ENCODE results near the gene CNTNAP5. TPM values are rescaled to one million over a fixed set of nuclear protein-coding genes. Genes with fewer than 3 reads are reported as not detected.

Gene CNTNAP5
- total RNA-seq, 3 donors from 2014 or later (not counting 1 experiment from before 2014, with no cell fraction given): not detected

DNA sequence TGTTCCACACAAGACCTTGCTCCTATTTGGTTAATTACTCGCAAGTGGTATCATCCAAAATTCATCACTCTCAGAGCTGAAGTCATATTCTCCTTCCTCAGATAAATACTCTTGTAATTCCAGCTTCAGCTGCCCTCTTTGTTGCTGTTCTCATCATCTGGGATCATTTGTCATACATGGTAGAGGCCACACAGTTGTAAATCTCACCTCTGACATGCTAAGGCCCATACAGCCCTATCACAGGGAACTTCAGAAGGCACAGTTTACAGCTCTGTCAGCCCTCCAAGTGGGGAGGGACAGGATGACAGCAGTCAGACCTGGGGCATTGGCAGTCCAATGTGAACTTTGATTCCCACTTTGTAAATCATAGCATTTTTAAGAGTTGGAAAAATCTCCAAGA, 399.0 kb downstream of the CNTNAP5 start:
- ATAC-seq (no peak), DNase-seq (no peak)
- Histone ChIP-seq H3K27me3 (ENCODE audit: control insufficient read depth, insufficient read depth, low read length) (no peaks in the 10 kb centered on the region), H3K4me3 (ENCODE audit: low read length) (no peak overlapping the region), H3K27ac (ENCODE audit: low read length) (no peak overlapping the region), H3K4me1 (ENCODE audit: control insufficient read depth, insufficient read depth, low read length) (no peaks in the 10 kb centered on the region), H3K9me3 (ENCODE audit: control insufficient read depth, insufficient read depth, low read length) (peaks cover 4% of the 10 kb centered on the region), H3K36me3 (ENCODE audit: control insufficient read depth, insufficient read depth, low read length) (no peaks in the 10 kb centered on the region)
- H3K9me3 Mint-ChIP-seq: peaks cover 12% of the 10 kb centered on the region in 2 donors
- WGBS (ENCODE audit: insufficient coverage): 86% methylated on average over 1 of the region's 1 CpG
- peaks cover 5% of the 10 kb centered on the region for H3K36me3 Mint-ChIP-seq
- intact Hi-C loops (cut with micrococcal nuclease): no loop called here
- no peak overlapping the region for H3K27ac Mint-ChIP-seq
- H3K4me3 Mint-ChIP-seq: no peak overlapping the region
- no peak for TF ChIP-seq CTCF (IDR thresholded peaks at IDR 0.05)
- no peaks in the 10 kb centered on the region for H3K4me1 Mint-ChIP-seq
- H3K27me3 Mint-ChIP-seq (ENCODE audit: low read depth in 2 of 2): no peaks in the 10 kb centered on the region

DNA sequence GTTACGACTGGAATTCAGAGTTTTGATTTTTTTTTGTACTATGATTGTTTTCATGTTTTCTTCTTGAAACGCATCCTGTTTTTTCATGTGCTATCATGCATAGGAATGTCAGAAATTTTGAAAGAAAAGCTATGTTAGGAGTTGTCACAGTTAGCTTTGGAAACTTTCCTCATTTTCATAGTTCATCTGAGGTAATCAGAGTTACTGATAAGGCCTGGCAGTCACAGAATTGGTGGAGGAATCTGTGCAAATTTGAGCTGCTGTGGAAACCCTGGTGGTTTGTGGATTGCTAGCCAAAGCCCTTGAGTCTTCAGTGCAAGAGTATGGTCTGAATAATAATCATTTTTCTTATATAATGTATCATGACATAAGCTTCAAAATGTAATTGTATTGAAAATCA, 401.0 kb downstream of the CNTNAP5 start:
- H3K27me3 ChIP-seq (ENCODE audit: control insufficient read depth, insufficient read depth, low read length): no peaks in the 10 kb centered on the region
- H3K9me3 Mint-ChIP-seq: peaks cover 9 to 11% of the 10 kb centered on the region in 2 donors
- TF ChIP-seq CTCF (IDR thresholded peaks at IDR 0.05): no peak
- H3K4me1 Mint-ChIP-seq: no peaks in the 10 kb centered on the region
- intact Hi-C loops (cut with micrococcal nuclease): no loop called here
- no peaks in the 10 kb centered on the region for H3K4me1 ChIP-seq (ENCODE audit: control insufficient read depth, insufficient read depth, low read length)
- H3K9me3 ChIP-seq (ENCODE audit: control insufficient read depth, insufficient read depth, low read length): peaks cover 9% of the 10 kb centered on the region
- H3K27me3 Mint-ChIP-seq (ENCODE audit: low read depth in 2 of 2): no peaks in the 10 kb centered on the region
- peaks cover 5% of the 10 kb centered on the region for H3K36me3 Mint-ChIP-seq
- H3K36me3 ChIP-seq (ENCODE audit: control insufficient read depth, insufficient read depth, low read length): no peaks in the 10 kb centered on the region
- no peak for DNase-seq
- no peak overlapping the region for H3K4me3 Mint-ChIP-seq
- H3K27ac Mint-ChIP-seq: no peak overlapping the region
- H3K4me3 ChIP-seq (ENCODE audit: low read length): no peak overlapping the region
- no peak for ATAC-seq
- WGBS (ENCODE audit: insufficient coverage): 90% methylated on average over 2 of the region's 2 CpGs
- H3K27ac ChIP-seq (ENCODE audit: low read length): no peak overlapping the region

GRCh38 chr2:124426625-124427024, 401.5 kb downstream of the CNTNAP5 start:
- Histone ChIP-seq H3K4me1 (ENCODE audit: control insufficient read depth, insufficient read depth, low read length) (no peaks in the 10 kb centered on the region), H3K27me3 (ENCODE audit: control insufficient read depth, insufficient read depth, low read length) (no peaks in the 10 kb centered on the region), H3K36me3 (ENCODE audit: control insufficient read depth, insufficient read depth, low read length) (no peaks in the 10 kb centered on the region), H3K4me3 (ENCODE audit: low read length) (no peak overlapping the region), H3K9me3 (ENCODE audit: control insufficient read depth, insufficient read depth, low read length) (peaks cover 9% of the 10 kb centered on the region), H3K27ac (ENCODE audit: low read length) (no peak overlapping the region)
- no peak for TF ChIP-seq CTCF (IDR thresholded peaks at IDR 0.05)
- Mint-ChIP-seq H3K4me3 (no peak overlapping the region), H3K36me3 (peaks cover 5% of the 10 kb centered on the region), H3K27me3 (ENCODE audit: low read depth in 2 of 2) (no peaks in the 10 kb centered on the region), H3K9me3 (peaks cover 6 to 7% of the 10 kb centered on the region in 2 donors), H3K27ac (no peak overlapping the region), H3K4me1 (no peaks in the 10 kb centered on the region)
- DNase-seq: no peak
- 83% methylated on average over 2 of the region's 2 CpGs for WGBS (ENCODE audit: insufficient coverage)
- intact Hi-C loops (cut with micrococcal nuclease): no loop called here
- ATAC-seq: no peak

GRCh38 chr2:124437811-124438210, 412.7 kb downstream of the CNTNAP5 start:
- no peaks in the 10 kb centered on the region for H3K4me1 Mint-ChIP-seq
- H3K36me3 ChIP-seq (ENCODE audit: control insufficient read depth, insufficient read depth, low read length): no peaks in the 10 kb centered on the region
- intact Hi-C loops (cut with micrococcal nuclease): no loop called here
- no peak overlapping the region for H3K27ac ChIP-seq (ENCODE audit: low read length)
- no peak for DNase-seq
- H3K9me3 Mint-ChIP-seq: peaks cover 7 to 12% of the 10 kb centered on the region in 2 donors
- no peaks in the 10 kb centered on the region for H3K36me3 Mint-ChIP-seq
- H3K4me3 Mint-ChIP-seq: no peak overlapping the region
- H3K9me3 ChIP-seq (ENCODE audit: control insufficient read depth, insufficient read depth, low read length): no peaks in the 10 kb centered on the region
- no peaks in the 10 kb centered on the region for H3K4me1 ChIP-seq (ENCODE audit: control insufficient read depth, insufficient read depth, low read length)
- H3K27ac Mint-ChIP-seq: no peak overlapping the region
- no peaks in the 10 kb centered on the region for H3K27me3 Mint-ChIP-seq (ENCODE audit: low read depth in 2 of 2)
- no peak for TF ChIP-seq CTCF (IDR thresholded peaks at IDR 0.05)
- no CpG with 5 or more reads among the region's 1 CpG for WGBS (ENCODE audit: insufficient coverage)
- ATAC-seq: no peak
- no peaks in the 10 kb centered on the region for H3K27me3 ChIP-seq (ENCODE audit: control insufficient read depth, insufficient read depth, low read length)
- no peak overlapping the region for H3K4me3 ChIP-seq (ENCODE audit: low read length)

All from natural killer cell (primary cell).